IMR-90 (cell line): ENCODE data around the gene PPP3CA. TPM values are rescaled to one million over a fixed set of nuclear protein-coding genes. Genes with fewer than 3 reads are reported as not detected.

Source experiments
- ATAC-seq: fragments of 200-7000 bp; cut with Tn5 transposase; 2 replicates; pipeline ENCODE4 v1.9.1; 2020; ENCODE audit warnings: low read depth, mild to moderate bottlenecking, moderate library complexity
- BruUV-seq: library from RNA; stranded (reverse); fragments of 400-500 nt; replicated peaks from 2 replicates; lab custom pipeline; 2021; lab: Mats Ljungman, UMichigan
- CTCF ChIA-PET: fragments of 300-600 bp; formaldehyde crosslinking; extraction: SDS; loops from one replicate; lab custom pipeline; 2021; ENCODE audit warnings: antibody characterized with exemption; lab: Yijun Ruan, JAX
- POLR2A ChIA-PET: fragments of 300-600 bp; sonication (Branson Sonifier 250); formaldehyde crosslinking; loops from one replicate; lab custom pipeline; 2022; ENCODE audit warnings: antibody characterized with exemption; ENCODE audit not compliant: unreplicated experiment; lab: Charles Lee
- DNase-seq: peaks from one replicate; pipeline ENCODE4 v3.0.0; 2013
- H2AFZ ChIP-seq: replicated peaks from 2 replicates; pipeline ENCODE3; 2013; ENCODE audit warnings: low read length, mild to moderate bottlenecking; ENCODE audit not compliant: poor library complexity
- H2AK5ac ChIP-seq: 2 replicates; pipeline ENCODE4 v1.6.1; 2013; ENCODE audit warnings: low read depth, low read length, inconsistent platforms
- H2AK9ac ChIP-seq: replicated peaks from 2 replicates; pipeline ENCODE3; 2013; ENCODE audit warnings: mild to moderate bottlenecking, low read depth, low read length, moderate library complexity; ENCODE audit not compliant: poor library complexity
- H2BK120ac ChIP-seq: 2 replicates; pipeline ENCODE4 v1.6.1; 2013; ENCODE audit warnings: low read depth, low read length, inconsistent platforms
- H2BK15ac ChIP-seq: 3 replicates; pipeline ENCODE4 v1.6.1; 2013; ENCODE audit warnings: low read depth, low read length, inconsistent platforms
- H2BK20ac ChIP-seq: 2 replicates; pipeline ENCODE4 v1.6.1; 2013; ENCODE audit warnings: low read depth, mild to moderate bottlenecking, inconsistent platforms, low read length, moderate library complexity
- H2BK5ac ChIP-seq: 2 replicates; pipeline ENCODE4 v1.6.1; 2013; ENCODE audit warnings: mild to moderate bottlenecking, low read depth, low read length, inconsistent platforms; ENCODE audit not compliant: poor library complexity, severe bottlenecking
- H3K14ac ChIP-seq: replicated peaks from 2 replicates; pipeline ENCODE4 v1.6.1; 2013; ENCODE audit warnings: low read depth, low read length, inconsistent platforms
- H3K18ac ChIP-seq: 2 replicates; pipeline ENCODE4 v1.6.1; 2013; ENCODE audit warnings: low read depth, low read length, control low read depth
- H3K23ac ChIP-seq: 2 replicates; pipeline ENCODE4 v1.6.1; 2013; ENCODE audit warnings: low read depth, low read length, inconsistent platforms
- H3K27ac ChIP-seq: 2 replicates; pipeline ENCODE4 v1.5.1; 2013; ENCODE audit warnings: mild to moderate bottlenecking, control low read depth, low read length; ENCODE audit not compliant: insufficient read depth
- H3K27me3 ChIP-seq: 2 replicates; pipeline ENCODE4 v1.6.1; 2013; ENCODE audit warnings: low read length; ENCODE audit not compliant: control insufficient read depth, insufficient read depth
- H3K36me3 ChIP-seq: 2 replicates; pipeline ENCODE4 v1.6.1; 2013; ENCODE audit warnings: low read length, mixed read lengths; ENCODE audit not compliant: control insufficient read depth, insufficient read depth
- H3K4ac ChIP-seq: 2 replicates; pipeline ENCODE4 v1.6.1; 2013; ENCODE audit warnings: low read depth, low read length, inconsistent platforms
- H3K4me1 ChIP-seq: 2 replicates; pipeline ENCODE4 v1.6.1; 2013; ENCODE audit warnings: low read length, mixed read lengths; ENCODE audit not compliant: control insufficient read depth, insufficient read depth
- H3K4me2 ChIP-seq: 2 replicates; pipeline ENCODE4 v1.6.1; 2013; ENCODE audit warnings: low read depth, mild to moderate bottlenecking, control low read depth, low read length, moderate library complexity
- H3K4me3 ChIP-seq: 2 replicates; pipeline ENCODE4 v1.5.1; 2013; ENCODE audit warnings: low read depth, mild to moderate bottlenecking, control low read depth, low read length, moderate library complexity; ENCODE audit not compliant: insufficient read depth
- H3K56ac ChIP-seq: 2 replicates; pipeline ENCODE4 v1.6.1; 2013; ENCODE audit warnings: low read length, inconsistent platforms; ENCODE audit not compliant: insufficient read depth; ENCODE audit errors: extremely low read depth
- H3K79me1 ChIP-seq, 2 experiments: 2 replicates each; pipeline ENCODE4 v1.6.1; 2013; ENCODE audit warnings: low read length in 2 of 2, inconsistent platforms in 1 of 2, low read depth in 1 of 2
- H3K9ac ChIP-seq: 2 replicates; pipeline ENCODE4 v1.6.1; 2013; ENCODE audit warnings: low read depth, low read length, control low read depth
- H3K9me1 ChIP-seq: 2 replicates; pipeline ENCODE4 v1.6.1; 2013; ENCODE audit warnings: low read length, inconsistent platforms; ENCODE audit not compliant: insufficient read depth
- H3K9me3 ChIP-seq: 2 replicates; pipeline ENCODE4 v1.6.1; 2013; ENCODE audit warnings: low read length; ENCODE audit not compliant: control insufficient read depth, insufficient read depth
- H4K20me1 ChIP-seq: 2 replicates; pipeline ENCODE4 v1.6.1; 2013; ENCODE audit warnings: low read length, inconsistent platforms; ENCODE audit not compliant: insufficient read depth
- H4K5ac ChIP-seq: 2 replicates; pipeline ENCODE4 v1.6.1; 2013; ENCODE audit warnings: mild to moderate bottlenecking, low read depth, low read length, control low read depth
- H4K8ac ChIP-seq, 2 experiments: 2 replicates each; pipeline ENCODE4 v1.6.1; 2013; ENCODE audit warnings: low read depth in 2 of 2, low read length in 2 of 2, control low read depth in 1 of 2, inconsistent platforms in 1 of 2
- H4K91ac ChIP-seq: 2 replicates; pipeline ENCODE4 v1.6.1; 2013; ENCODE audit warnings: low read depth, low read length, inconsistent platforms; ENCODE audit not compliant: insufficient read depth
- BHLHE40 ChIP-seq: fragments of 150-350 bp; IDR thresholded peaks from 2 replicates; pipeline ENCODE4 v1.6.1; 2016; ENCODE audit warnings: mild to moderate bottlenecking, low read depth, low read length
- CEBPB ChIP-seq: IDR thresholded peaks from 2 replicates; pipeline ENCODE4 v1.6.1; 2012; ENCODE audit warnings: low read depth, low read length, improper control_type of control experiment
- CTCF ChIP-seq: conservative IDR thresholded peaks from 2 replicates; pipeline ENCODE4 v1.5.1; 2012; ENCODE audit warnings: mild to moderate bottlenecking, low read depth, low read length, improper control_type of control experiment
- ELK1 ChIP-seq: fragments of 150-350 bp; IDR thresholded peaks from 2 replicates; pipeline ENCODE4 v1.6.1; 2016; ENCODE audit warnings: low read depth, mild to moderate bottlenecking, low read length, moderate library complexity, borderline replicate concordance
- FOS ChIP-seq: fragments of 150-350 bp; IDR thresholded peaks from 2 replicates; pipeline ENCODE4 v1.6.1; 2016; ENCODE audit warnings: low read depth, low read length
- MAFK ChIP-seq: IDR thresholded peaks from 2 replicates; pipeline ENCODE4 v1.6.1; 2012; ENCODE audit warnings: low read depth, low read length, improper control_type of control experiment
- POLR2A ChIP-seq: IDR thresholded peaks from 2 replicates; pipeline ENCODE4 v1.6.1; 2012; ENCODE audit warnings: mild to moderate bottlenecking, low read depth, low read length
- RCOR1 ChIP-seq: IDR thresholded peaks from 2 replicates; pipeline ENCODE4 v1.6.1; 2012; ENCODE audit warnings: mild to moderate bottlenecking, low read length, improper control_type of control experiment; ENCODE audit not compliant: insufficient replicate concordance
- RFX5 ChIP-seq: IDR thresholded peaks from 2 replicates; pipeline ENCODE4 v1.8.0; 2012; ENCODE audit warnings: low read depth, mild to moderate bottlenecking, low read length, moderate library complexity
- SMC3 ChIP-seq: fragments of 150-350 bp; IDR thresholded peaks from 2 replicates; pipeline ENCODE4 v1.6.1; 2016; ENCODE audit warnings: low read depth, mild to moderate bottlenecking, antibody characterized with exemption, low read length, moderate library complexity
- WGBS, 2 experiments: methylation state at CpG; one replicate each; pipeline versions ENCODE4 v1.1.5 to v1.1.7; 2013; ENCODE audit warnings: missing lambda C conversion rate in 2 of 2; ENCODE audit not compliant: insufficient read length in 1 of 2; ENCODE audit errors: extremely low coverage in 2 of 2; 5-methylcytosine and 5-hydroxymethylcytosine counted together
- dilution Hi-C: fragments of 300-500 bp; cut with HindIII; formaldehyde crosslinking; loops from one replicate; pipeline ENCODE4 v1.14.3; 2018; ENCODE audit warnings: low sequenced_read_pairs; ENCODE audit not compliant: unreplicated experiment
- in situ Hi-C: fragments of 300-500 bp; cut with MboI; formaldehyde crosslinking; loops from 3 replicates; pipeline ENCODE4 v1.14.3; 2019; ENCODE audit warnings: low sequenced_read_pairs, inconsistent platforms, mixed read lengths
- intact Hi-C: fragments of 100-400 bp; cut with micrococcal nuclease; formaldehyde crosslinking; loops from 2 replicates; pipeline ENCODE4 v1.10.0; 2022
- polyA plus RNA-seq, 3 experiments: library from polyadenylated mRNA; depleted of rRNA; stranded (reverse); fragments of >200 nt; gene quantifications; 2 replicates each; pipeline ENCODE4 v1.2.3, GENCODE V29; 2012; ENCODE audit warnings: low replicate concordance in 1 of 3
- total RNA-seq: library from RNA; depleted of rRNA; stranded (reverse); fragments of >200 nt; gene quantifications from 2 replicates; pipeline ENCODE4 v1.2.3, GENCODE V29; 2012

Gene PPP3CA
- total and polyA plus RNA-seq, 2 of the 4 experiments (the other 2 are of a cell fraction), result 14.5 to 48.6 TPM

DNA sequence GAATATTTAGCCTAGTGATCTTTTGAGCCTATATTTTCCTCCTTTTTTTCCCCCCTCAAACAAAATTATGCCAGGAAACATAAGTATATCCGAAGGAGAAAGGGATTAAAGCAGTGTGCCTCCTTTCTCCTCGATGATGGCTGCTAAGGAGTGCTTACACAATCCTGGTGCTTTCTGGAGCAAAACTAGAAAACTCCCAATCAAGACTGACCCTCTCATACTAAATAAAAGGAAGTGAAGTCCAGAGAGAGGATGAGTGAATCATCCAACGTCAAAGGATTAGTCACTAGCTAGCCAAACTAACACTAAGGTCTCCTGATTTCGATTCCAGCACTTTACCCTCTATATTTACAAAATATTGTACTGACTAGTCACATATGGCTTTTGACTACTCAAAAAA is 146.8 kb downstream of the PPP3CA start:
- ATAC-seq, result peak; percentile 96
- Histone ChIP-seq H3K9me3 (no peaks in the 10 kb centered on the region), H3K9me1 (peaks cover 11% of the 10 kb centered on the region), H2AK9ac (no peak overlapping the region), H4K20me1 (no peaks in the 10 kb centered on the region), H3K4me2 (peak overlapping the region; percentile 38; the same call in 1 of the 2 replicates), H2BK120ac (no peak overlapping the region), H3K18ac (no peak overlapping the region), H2AFZ (no peak overlapping the region), H3K9ac (no peak overlapping the region), H3K23ac (no peak overlapping the region), H3K27ac (no peak overlapping the region), H3K27me3 (no peaks in the 10 kb centered on the region), H3K56ac (no peak overlapping the region), H4K5ac (no peak overlapping the region), H3K4ac (no peak overlapping the region), H3K4me3 (no peak overlapping the region), H3K36me3 (no peaks in the 10 kb centered on the region), H2BK5ac (peak overlapping the region; percentile 22), H3K14ac (no peak overlapping the region), H2AK5ac (no peak overlapping the region), H3K4me1 (peaks cover 2% of the 10 kb centered on the region; the same call in 1 of the 2 replicates), H2BK20ac (no peak overlapping the region), H4K8ac (peak overlapping the region in 1 of 2 experiments; percentile 10; a peak in 1 of 4 replicates), H4K91ac (no peak overlapping the region), H3K79me1 (peaks cover 34 to 45% of the 10 kb centered on the region in 2 experiments), H2BK15ac (no peak overlapping the region)
- intact Hi-C loops (no loop called here), in situ Hi-C loops (no loop called here), dilution Hi-C loops (no loop called here)
- POLR2A ChIA-PET, result no interaction called here
- BruUV-seq, result no TSS peak
- peak; percentile 98 for DNase-seq
- TF ChIP-seq RCOR1 (no peak), MAFK (peak; percentile 11; the same call in 1 of the 2 replicates), CTCF (no peak), SMC3 (no peak), FOS (peak; percentile 94), BHLHE40 (0 out of 2 replicates have a peak, but pooled peaks have one; percentile 42), CEBPB (peak; percentile 96), ELK1 (no peak), POLR2A (peak; percentile 11; the same call in 1 of the 2 replicates), RFX5 (no peak)
- WGBS, 2 experiments, result no CpG with 5 or more reads among the region's 4 CpGs
- CTCF ChIA-PET, result no interaction called here
